Breast epithelium (tissue), 3 donors: ENCODE data around the gene SWAP70.

ENCODE experiments used
- POLR2A ChIP-seq: fragments of 450-650 bp; IDR thresholded peaks from one replicate; pipeline ENCODE4 v1.6.1; 2016; ENCODE audit warnings: antibody characterized with exemption, mild to moderate bottlenecking, moderate library complexity
- POLR2AphosphoS5 ChIP-seq, 3 donors: sonication (generic); formaldehyde crosslinking; IDR thresholded peaks; one replicate each; pipeline ENCODE4 v1.6.1; 2017; ENCODE audit warnings: antibody characterized with exemption in 3 of 3
- TF ChIP-seq, protein P1 (sequence below), 3 donors: fragments of 450-650 bp; IDR thresholded peaks; one replicate each; pipeline ENCODE4 v1.5.1; 2016 to 2017; ENCODE audit warnings: antibody characterized with exemption in 3 of 3, mild to moderate bottlenecking in 3 of 3, moderate library complexity in 3 of 3

DNA sequence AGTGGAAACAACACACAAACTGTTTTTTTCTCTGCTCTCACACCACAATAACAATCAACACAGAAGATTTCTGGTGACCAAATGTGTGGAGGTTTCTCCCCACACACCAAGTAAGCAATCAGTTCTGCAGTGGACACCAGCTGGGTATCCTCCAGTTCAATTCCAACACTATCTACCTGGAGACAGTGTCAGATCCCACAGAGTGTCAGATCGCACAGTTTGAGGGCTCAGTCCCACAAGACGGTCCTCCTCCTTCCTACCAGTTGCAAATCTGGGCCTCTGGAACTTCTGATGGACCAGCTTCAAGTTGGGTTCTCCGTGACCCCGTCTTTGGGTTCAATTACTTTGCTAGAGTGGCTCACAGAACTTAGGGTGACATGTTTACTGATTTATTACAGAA, 9.0 kb downstream of the SWAP70 start:
- TF ChIP-seq, protein P1, sequence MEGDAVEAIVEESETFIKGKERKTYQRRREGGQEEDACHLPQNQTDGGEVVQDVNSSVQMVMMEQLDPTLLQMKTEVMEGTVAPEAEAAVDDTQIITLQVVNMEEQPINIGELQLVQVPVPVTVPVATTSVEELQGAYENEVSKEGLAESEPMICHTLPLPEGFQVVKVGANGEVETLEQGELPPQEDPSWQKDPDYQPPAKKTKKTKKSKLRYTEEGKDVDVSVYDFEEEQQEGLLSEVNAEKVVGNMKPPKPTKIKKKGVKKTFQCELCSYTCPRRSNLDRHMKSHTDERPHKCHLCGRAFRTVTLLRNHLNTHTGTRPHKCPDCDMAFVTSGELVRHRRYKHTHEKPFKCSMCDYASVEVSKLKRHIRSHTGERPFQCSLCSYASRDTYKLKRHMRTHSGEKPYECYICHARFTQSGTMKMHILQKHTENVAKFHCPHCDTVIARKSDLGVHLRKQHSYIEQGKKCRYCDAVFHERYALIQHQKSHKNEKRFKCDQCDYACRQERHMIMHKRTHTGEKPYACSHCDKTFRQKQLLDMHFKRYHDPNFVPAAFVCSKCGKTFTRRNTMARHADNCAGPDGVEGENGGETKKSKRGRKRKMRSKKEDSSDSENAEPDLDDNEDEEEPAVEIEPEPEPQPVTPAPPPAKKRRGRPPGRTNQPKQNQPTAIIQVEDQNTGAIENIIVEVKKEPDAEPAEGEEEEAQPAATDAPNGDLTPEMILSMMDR (IDR thresholded peaks at IDR 0.05) = no peak
- no peak for TF ChIP-seq POLR2AphosphoS5 (IDR thresholded peaks at IDR 0.05)
- no peak for TF ChIP-seq POLR2A
